GM18519 (cell line): Measurements from ENCODE around the gene DDN.

Source experiments
- ATAC-seq: cut with Tn5 transposase; IDR thresholded peaks from one replicate; pipeline ENCODE4 v1.9.1; 2021; ENCODE audit warnings: mild to moderate bottlenecking, moderate library complexity; ENCODE audit not compliant: unreplicated experiment, low FRiP score

The DDN gene

DNA sequence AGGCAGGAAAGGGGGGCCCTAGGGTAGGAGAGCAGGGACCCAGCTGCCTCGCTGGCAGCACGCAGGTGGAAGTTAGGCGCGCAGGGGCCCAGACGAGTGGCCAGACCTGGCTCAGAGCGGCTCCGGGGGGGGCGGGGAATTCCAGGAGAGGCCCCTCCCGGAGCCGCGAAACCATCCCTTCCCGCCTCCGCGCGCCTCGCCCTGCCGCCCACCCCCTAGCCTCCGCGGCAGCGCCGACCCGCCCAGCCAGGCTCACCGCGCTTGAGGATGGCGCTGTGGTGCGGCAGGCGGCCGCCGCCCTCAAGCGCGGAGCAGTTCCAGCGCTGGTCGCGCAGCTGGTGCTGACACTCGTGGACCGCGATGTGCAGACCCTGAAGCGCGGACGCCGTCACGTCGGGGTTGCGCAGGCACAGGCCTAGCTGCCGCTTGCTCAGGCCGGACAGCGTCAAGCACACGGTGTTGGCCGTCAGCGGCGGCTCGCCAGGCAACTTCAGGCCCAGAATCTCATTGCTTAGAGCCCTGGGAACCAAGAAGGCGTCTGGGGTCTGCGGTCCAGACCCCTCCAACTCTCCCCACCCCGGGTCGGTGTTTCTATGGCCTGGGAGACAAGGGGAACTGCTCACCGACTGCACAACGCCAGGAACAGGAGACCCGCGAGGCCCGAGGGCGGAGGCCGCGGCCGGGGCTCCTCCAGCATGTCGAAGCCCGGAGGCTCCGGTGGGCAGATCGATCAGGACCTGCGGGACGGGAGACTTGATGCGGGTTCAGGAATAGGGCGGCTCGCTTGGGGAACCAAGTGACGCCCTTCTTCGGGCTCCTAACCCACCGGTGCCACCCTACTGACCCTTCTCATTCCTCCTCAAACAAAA, 29.1 kb downstream of the DDN start:
- no peak for ATAC-seq

DNA sequence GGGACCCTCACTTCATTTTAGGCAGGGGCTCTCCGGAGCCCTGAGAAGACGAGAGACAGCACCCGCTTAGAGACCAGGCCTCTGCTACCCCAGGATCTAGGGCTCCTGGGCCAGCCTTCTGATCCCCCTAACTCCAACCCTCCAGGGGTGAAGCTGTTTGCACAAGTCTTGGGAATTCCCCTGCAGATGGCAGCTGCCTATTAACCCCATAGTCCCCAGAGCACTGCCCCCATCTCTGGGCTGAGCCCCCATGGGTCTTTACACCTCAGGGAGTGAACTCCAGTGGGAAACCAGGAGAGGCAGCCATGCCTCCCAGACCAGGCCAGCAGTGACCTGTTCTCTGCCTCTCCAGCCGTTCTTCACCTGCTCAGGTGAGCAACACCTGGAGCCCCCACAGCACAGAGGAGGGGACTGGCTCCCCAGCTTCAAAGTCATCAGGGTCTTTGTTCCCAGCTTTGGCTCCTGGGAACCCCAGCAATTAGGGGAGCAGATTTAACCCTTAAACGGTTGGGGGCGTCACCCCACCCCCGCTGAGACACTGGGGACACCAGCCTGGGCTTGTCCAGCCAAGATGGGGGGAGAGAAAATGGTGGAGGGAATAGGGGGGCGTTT, 29.9 kb downstream of the DDN start:
- no peak for ATAC-seq

DNA sequence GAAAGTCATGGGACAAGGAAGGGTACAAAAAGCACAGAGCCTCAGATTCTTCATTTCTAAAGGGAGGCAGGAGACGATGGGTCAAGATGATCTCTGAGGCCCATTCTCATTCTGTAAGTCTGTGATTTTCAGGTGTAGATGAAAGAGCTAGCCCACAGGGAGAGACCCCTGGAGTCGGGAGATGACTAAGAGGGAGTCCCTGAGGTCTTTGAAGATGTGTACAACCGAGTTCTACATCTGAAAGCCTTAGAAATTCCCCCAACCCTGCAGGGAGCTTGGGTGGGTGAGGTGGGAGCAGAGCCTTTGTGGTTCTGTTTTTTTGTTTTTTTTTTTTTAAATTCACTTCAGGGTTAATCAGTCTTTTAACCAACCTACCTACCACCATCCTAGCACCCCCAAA, 30.7 kb downstream of the DDN start:
- ATAC-seq = no peak

DNA sequence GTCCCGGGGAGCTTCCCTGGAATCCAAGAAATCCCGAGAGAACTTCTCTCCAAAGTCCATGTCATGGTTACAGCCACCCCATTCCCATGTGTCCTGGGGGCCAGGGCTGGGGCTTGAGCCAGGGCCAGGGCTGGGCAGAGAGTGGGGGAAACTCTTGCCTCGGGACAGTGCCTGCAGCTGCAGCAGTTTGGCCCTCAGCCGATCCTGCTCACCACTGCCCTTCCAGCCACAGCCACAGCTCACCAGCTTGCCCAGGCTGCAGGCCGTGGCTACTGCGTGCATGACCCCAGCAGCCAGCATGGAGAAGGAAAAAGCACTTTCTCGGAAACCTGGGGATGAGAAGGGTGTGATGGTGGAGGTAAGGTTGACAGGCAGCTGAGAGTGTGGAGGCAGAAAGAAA, 31.2 kb downstream of the DDN start:
- no peak for ATAC-seq

DNA sequence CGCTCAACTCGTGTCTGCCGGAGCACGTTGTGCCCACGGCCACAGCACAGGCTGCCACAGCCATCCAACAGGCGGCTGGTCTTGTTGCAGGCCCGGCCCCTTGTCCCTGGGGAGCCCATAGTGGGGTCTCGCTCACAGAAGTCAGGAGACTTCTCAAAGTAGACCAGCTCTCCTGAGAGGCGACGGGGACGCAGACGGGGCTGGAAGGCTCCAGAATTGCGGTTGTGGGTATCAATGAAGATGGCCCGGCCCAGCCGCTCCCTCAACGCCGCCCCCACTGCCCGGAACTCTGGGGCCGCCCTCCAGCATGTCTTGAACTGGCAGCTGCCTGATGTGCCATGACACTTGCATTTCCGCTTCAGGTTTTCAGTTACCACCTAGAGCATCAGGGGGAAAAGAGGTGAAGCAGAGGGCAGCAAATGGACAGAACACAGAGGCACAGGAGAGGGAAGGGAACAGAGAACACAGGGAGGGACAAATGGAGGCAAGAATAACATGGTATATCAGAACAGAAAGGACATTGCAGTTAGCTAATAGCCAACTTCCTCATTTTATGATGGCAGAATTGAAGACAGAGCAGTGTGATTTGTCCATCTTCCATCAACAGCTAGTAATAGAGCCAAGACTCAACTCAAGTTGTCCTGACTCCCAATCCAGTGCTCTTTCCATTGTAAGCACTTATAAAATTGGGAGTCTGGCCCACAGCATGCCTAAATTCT, 32.8 kb downstream of the DDN start:
- no peak for ATAC-seq

DNA sequence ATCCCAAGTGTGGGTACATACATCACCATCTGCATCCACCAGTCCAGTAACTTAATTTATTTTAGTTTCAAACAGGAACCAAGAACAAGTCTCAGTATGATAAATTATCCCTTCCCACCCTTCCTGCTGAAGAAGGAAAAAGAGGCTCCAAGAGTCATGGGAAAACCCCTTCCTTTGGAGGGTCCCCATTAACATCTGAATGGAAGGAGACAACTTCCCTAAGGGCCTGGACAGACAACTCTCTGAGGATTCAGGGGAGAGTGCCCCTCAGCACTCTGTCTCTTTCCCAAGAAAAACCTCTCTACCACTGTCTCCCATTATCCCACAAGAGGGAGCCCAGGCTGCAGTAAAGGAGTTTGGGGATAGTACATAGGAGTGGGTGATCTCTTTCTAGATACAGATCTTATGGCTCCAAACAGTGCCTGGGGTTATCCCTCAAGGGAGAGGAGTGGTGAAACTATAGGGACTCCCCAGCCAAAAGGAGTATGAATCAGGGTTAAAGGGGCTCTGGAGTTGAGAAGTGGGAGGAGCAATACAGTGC, 33.8 kb downstream of the DDN start:
- ATAC-seq = no peak

DNA sequence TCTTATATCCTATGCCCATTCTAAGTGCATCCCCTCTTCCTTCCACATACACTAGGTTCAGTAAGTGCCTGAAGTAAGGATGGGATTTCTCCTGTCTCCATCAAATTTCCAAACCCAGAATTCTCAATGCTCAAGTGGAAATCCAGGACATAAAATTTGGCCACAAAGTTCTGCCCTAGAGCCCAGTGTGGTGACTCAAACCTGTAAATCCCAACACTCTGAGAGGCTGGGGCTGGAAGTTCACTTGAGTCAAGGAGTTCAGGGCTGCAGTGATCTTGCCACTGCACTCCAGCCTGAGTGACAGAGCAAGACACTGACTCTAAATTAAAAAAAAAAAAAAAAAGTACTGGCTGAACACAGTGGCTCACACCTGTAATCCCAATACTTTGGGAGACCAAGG, 37.4 kb downstream of the DDN start:
- ATAC-seq = no peak

DNA sequence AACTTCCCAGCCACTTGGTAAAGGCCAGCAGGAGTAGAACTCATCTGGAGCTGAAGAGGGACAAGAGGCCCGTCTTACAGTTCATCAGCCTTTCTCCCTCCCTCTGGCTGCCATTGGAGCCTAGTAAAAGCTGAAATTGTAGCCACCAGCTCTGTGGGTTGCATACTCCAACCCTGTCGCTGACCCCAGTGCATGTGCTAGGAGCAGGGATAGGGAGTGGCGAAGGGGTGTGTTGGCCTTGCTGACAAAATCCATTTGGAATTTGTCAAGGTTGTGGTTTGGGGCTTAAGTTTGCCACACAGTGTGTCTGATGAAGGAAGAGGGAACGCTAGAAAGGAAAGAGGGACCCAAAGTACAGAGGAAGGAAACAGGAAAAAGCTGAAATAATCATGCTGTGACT, 37.8 kb downstream of the DDN start:
- ATAC-seq = no peak

DNA sequence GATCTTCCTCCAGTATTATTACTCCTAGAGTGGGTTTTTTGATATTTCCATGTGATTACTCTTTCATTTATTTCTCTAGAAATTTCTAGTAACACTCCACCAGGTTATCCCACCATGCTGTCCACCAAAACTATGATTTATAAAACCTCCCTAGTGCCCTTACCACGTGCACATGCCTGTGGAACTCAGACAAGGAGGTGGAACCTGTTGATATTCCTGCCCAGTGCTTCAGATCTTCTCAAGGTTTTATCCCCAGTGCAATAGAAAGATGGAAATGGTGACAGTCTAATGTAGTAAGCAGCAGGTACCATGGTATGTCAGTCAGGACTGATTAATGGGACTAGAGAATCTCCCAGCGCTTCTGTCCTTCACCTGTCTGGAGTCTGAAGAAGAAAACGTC, 38.3 kb downstream of the DDN start:
- no peak for ATAC-seq

DNA sequence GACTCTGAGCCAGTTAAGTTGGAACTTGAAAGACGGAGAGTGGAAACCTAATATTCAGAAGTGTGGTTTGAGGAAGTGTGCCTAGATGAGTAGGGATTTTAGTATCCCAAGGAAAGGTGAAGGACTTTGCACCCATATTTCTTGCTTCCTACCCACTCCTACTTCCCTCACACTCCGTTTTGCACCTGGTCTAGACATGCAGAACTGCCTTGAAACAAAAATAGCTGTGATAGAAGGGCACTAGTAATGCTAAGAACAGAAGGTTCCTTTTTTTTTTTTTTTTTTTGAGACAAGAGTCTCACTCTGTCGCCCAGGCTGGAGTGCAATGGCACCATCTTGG, 41.2 kb downstream of the DDN start:
- ATAC-seq = no peak

DNA sequence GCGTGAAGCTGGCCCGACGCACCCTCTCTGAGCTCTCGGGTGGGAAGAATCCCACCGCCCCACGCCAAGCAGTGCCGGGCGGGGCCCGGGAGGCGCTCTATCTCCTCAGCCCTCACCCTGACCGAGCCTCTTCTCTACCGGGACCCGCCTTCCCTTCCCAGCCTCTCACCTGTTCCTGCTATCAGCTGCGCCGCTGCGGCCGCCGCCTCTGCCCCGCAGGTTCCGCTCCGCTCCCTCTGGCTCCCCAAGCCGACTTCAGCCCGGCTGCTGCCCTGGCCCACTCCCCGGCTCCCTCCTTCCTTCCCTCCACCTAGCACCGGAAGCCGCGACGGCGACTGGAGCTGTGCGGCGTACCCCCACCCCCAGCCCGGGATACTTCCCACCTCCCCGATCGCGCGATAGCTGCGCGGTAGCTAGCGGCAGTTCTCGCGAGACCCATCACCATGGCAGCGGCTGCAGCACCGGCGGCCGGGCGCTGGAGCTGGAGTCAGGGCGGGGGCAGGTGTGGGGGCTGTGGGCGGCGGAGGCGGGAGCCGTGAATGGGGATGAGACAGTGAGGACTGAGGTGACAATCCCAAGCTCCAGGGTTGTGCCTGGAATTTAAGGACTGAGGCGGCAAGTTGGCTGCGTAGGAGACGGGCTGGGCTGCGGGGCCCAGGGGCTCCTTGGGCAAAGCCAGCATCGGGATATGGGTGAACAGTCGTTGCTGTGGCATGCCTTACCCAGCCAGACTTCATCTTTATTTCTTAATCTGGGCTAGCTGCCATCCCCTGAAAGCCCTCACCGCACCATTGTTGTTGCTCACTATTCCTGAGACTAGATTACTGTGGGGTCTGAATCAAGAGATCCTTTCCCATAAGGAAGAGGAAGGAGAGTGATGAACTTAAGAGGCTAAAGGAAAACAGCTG, 41.8 kb downstream of the DDN start, which contains the start of gene ARF3:
ARF3 (minus strand) TSS at position 347 of the 908 bp plus-strand sequence. CDS start 16,392 bp downstream, outside the sequence.
- ATAC-seq = peak; percentile 82

DNA sequence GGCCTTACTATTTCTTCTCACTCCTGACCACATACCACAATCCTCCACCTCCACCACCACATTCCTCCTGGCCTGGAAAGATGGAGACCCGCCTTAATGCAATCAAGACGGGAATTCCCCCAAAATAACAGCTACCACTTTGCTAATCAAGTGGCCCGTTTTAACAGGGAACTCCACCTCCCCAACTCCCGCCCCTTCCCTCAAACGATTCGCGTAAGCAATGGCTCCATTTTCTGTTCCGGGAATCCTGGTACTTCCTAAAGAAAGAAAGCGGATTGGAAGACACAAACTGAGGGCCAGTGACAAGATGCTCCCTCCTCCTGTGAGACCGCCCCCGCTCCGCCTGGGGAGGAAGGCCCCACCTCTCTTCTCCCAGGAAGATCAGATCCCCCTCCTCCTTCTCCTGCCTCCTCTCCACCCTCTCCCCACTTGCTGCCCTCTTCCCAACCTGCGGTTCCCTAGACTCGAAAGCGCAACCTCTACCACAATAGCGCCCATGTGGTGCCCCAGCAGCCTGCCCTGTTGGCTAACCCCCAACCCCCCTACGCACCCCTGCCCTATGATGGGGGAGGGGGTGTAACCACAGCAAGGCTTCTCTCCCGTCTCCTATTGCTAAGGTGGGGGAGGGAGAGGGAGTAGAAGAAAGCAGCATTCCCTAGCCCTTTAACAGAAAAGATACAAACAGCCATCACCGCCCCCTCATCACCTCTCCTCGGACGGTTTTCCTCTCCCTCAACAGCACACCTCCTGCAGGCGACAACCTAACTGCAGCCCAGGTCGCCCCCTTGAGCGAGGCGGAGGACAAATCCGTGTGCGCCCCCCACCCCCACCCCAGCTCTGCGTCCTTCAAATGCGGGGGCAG, 42.7 kb downstream of the DDN start:
- no peak for ATAC-seq

DNA sequence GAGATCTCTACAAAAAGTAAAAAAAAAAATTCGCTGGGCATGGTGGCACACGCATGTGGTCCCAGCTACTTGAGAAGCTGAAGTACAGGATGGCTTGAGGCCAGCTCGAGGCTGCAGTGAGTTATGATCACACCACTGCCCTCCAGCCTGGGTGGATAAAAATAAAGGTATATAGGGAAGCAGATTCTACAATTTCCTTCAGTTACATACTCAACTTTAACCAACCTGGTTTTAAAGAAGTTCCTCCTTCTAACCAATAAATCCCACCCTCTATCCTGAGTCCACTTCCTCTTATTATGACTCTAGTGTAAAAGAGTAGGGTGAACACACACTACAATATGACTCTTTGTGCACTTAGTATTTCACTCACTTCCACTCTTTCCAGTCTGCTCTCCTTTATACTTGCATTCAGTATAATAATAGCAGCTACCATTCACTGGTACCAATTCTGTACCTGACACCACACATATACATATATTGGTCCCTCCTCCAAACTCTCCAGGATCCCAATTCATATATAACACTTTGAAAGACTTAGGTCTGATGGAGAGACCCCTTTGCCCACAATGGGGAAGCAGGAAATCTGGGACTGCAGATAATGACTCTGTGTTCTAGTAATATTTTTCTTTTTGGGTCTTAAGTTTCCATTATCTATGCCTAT, 44.2 kb downstream of the DDN start:
- ATAC-seq = no peak

DNA sequence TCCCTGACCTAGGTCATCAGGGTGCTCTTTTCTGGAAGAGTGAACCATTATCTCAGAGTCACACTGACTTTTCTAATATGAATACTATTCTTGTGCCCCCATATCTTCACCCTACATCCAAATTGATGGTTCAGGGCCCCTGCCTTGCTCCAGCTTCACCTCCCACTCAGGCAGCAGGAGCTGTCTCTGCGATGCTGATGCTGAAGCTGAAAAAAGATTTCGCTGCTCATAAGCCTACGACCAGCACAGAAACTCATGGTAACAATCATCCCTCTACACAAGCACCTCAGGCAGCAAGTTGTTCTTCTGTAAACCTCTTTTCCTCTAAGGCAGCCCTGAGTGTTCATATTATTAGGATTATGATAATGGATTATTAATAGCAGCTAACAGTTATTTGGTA, 45.1 kb downstream of the DDN start:
- ATAC-seq = no peak

DNA sequence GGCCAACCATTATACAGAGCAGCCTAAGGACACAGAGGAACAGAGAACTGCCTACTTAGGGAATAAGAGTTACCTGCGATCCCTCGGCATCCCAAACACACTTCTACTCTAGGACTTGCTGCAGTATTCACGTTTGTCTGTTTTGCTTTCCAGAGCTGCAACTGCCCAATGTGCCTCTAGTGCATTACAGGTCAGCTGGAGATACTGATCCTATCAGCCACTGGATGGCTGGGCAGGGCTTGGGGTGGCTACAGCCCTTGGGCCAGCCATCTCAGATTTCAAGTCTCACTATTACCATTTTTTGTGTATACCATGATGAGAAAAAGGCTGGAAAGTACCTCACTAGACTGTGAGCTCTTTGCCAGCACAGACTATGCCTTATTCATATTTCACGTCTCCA, 46.5 kb downstream of the DDN start:
- no peak for ATAC-seq

DNA sequence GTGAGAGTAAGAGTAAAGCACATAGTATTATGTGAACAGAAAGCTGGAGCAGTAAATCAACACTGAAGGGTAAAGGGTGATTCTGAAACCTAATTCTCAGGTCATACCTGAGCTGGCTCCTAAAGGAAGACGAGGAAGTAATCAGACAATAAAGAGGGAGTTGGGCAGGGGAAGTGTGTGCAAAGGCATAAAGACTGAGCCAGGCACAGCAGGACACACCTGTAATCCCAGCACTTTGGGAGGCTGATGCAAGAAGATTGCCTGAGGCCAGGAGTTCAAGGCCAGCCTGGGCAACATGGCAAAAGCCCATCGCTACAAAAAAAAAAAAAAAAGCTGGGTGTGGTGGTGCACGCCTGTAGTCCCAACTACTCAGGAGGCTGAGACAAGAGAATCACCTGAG, 51.4 kb downstream of the DDN start:
- no peak for ATAC-seq

DNA sequence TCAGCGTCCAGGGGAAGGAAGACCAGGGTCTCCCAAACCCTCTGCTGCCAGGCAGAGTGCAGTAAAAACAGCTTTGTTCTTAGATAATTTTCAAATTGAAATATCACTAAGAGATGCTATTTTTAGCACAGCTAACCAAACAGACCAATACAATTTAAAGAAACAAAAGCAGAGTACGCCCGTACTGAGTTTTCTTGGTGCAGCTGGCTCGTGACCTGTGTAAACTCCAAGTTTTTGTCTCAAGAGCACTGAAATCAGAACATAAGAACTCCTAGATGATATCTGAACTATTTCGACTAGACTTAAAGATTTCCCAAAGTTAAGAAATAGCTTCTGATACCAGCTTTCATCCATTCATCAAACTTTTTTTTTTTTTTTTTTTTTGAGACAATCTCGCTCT, 52.2 kb downstream of the DDN start:
- no peak for ATAC-seq

DNA sequence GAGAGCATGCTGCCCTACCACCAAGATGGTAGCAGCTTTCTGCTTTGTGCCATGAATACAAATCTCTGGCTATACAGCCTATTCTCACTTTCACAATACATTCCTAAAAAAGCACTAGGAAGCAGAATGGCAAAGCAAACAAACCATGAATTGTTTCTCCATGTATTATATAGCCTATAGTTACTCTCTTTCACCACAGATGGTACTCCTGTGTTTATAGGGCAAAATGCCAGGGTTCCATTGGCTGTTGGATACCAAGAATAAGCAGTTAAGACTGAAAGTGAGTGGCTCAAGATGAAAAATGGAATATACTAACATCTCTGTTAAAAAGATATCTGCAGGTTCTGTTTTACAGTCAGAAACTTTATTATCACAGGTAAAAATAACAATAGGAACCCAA, 53.0 kb downstream of the DDN start:
- no peak for ATAC-seq
